Measurements from ENCODE around the gene MPP7.
A peak's percentile ranks its signal among the peaks of the same experiment; 100 is the strongest.
"Not testable (repeated sequence)": the region's sequence is repeated elsewhere in the genome, so short reads cannot be mapped to it uniquely, and the experiment has no call there.

The MPP7 gene

DNA sequence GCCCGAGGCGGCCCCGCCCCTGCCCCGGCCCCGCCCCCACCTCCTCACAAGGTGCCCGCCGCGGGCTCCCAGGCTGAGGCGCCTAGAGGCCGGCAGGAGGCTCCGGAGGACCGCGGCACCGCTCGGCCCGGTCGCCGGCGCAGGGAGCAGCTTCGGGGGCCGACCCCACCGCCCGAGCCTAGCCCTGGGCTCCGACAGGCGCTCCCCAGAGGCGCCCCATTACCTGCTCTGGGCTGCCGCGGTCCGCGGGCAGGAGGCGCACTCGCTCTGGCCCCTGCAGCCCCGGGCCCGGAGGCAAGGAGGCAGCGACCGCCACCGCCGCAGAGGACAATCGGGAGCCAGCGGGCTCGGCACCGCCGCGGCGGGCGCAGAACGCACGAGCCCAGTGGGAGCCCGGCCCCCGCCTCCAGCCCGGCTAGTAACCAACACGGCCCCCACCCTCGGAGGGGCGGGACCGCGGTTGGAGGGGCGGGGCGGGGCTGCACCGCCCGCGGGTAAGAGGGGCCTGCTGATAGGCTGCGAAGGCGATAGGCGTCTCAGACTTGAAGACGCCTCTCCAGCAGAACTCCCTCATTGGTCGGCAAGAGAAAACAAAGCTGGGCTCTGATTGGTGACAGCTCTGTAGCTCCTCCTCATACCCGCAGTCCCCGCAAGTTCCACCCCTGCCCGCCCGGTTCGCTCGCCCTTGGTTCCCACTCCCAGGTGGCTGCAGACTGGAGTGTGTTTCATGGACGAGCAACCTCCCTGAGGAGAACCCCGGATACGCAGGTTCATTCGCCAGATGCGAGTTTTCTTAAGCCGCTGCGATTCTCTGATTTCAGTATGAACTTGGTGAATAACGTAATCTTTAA lies at the start of gene MPP7:
Gene MPP7 (minus strand): TSS at position 427 of the 851 bp plus-strand sequence. CDS start 64,460 bp downstream, outside the sequence.
- DNase-seq (ENCODE audit: low read depth in 2 of 2), result peak; percentile 93 to 95

DNA sequence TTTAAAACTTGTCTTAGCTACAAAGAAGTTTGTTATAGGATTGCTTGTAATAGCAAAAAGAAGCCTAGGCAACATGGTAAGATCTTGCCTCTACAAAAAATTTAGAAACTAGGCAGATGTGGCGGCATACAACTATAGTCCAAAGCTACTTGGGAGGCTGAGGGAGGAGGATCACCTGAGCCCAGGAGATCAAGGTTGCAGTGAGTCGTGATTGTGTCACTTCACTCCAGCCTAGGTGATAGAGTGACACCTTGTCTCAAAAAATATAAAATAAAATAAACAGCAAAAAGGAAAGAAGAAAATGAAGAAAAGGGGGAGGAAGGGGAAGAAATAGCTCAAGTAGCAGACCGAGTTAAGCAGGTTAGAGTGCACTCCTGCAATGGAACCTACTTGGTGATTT lies 47.0 kb upstream of the MPP7 start:
- no peak for DNase-seq (ENCODE audit: low read depth in 2 of 2)

DNA sequence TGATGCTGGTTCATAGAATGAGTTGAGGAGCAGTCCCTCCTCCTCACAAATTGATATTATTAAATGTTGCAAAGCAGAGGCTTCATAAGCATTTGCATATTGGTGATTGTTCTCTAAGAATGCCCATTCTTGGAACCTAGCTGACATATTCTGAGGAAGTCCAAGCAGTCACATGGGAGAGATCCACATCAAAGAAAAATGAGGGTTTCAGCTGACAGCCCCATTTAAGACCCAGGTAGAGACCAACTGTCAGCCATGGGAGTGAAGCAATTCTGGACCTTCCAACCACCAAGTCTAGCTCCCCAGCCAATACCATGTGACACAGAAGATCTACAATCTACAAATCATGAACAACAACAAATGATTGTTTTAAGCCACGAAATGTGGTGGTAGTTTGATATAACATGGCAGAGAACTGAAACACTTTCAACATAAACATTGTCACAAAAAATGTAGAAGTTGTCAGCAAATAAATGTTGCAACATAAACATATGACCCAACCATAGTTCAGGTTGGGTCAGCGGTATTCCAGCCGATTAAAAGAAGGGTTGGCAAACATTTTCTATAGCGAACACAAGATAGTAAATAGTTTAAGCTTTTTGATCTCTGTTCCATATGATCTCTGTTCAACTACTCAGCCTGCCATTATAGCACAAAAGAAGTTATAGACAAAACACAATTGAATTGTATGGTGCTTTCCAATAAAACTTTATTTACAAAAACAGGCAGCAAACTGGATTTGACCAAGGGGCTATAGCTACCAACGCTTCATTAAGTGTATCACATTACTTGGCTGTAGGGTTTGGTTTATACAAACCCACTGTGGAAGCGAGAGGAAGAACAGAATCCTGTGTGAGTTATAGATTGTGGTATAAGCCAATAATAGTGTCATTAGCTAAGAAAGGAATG lies 41.4 kb upstream of the MPP7 start:
- DNase-seq (ENCODE audit: low read depth in 2 of 2), result no peak

DNA sequence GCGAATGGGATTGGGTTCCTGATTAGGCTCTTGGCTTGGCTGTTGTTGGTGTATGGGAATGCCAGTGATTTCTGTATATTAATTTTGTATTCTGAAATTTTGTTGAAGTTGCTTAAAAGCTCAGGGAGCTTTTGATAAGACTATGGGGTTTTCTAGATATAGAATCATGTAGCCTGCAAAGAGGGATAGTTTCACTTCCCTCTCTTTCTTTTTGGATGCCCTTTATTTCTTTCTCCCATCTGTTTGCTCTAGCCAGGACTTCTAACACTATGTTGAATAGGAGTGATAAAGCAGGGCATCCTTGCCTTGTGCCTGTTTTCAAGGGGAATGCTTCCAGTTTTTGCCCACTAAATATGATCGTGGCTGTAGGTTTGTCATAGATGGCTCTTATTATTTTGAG lies 40.4 kb upstream of the MPP7 start:
- no peak for DNase-seq (ENCODE audit: low read depth in 2 of 2)

DNA sequence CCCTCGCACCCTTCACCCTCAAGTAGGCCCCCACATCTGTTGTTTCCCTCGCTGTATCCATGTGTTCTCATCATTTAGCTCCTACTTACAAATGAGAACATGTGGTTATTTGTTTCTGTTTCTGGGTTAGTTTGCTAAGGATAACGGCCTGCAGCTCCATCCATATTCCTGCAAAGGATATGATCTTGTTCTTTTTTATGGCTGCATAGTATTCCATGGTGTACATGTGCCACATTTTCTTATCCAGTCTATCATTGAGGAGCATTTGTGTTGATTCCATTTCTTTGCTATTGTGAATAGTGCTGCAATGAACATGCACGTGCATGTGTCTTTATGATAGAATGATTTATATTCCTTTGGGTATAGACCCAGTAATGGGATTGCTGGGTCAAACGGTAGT lies 38.8 kb upstream of the MPP7 start:
- DNase-seq (ENCODE audit: low read depth in 2 of 2), result not testable (repeated sequence)

DNA sequence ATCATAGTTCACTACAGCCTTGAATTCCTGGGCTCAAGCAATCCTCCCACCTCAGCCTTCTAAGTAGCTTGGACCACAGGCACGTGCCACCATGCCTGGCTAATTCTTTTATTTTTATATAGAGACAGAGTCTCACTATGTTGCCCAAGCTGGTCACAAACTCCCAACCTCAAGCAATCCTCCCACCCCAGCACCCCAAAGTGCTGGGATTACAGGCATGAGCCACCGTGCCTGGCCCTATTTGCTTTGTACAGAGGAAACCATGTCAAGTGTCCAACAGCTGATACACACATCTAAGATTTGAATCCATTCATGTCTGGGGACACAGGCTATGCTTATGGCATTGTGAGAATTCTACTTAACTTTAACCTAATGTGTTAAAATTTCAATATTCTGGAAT lies 29.9 kb upstream of the MPP7 start:
- DNase-seq (ENCODE audit: low read depth in 2 of 2), result no peak

DNA sequence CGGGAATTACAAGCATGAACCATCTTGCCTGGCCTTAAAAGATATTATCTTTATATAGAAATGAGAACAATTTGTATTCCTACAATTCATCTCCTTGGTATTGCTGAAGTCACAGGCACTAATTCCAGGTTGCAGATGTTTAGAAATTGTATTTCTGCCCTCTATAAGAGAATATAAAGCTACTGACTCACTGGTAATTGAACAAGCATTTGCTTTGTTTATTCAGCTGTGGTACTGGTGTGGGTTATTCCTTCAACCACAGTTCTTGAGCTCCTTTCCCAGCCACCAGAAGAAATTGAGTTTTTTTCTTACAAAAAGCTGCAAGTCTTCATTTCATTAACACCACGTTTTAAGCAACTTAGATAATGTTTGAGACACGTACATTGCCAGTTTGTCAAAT lies 29.0 kb upstream of the MPP7 start:
- no peak for DNase-seq (ENCODE audit: low read depth in 2 of 2)

DNA sequence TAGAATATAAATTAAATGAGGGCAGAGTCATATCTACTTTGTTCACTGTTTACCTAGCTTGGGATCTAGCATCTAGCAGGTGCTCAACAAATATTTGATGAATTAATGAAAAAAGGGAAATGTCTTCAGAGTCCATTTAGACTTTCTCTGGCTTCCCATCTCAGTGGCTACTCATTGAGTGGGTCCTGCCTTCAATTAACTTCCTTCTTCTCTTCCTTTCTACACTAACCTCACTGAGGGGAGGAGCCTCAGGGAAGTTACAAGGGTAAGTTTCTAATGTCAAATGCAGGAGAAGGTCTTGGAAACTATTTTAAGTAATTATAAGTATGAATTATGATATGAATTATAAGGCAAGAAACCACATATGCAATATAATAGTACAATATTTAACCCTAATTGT lies 28.2 kb upstream of the MPP7 start:
- DNase-seq (ENCODE audit: low read depth in 2 of 2), result no peak

DNA sequence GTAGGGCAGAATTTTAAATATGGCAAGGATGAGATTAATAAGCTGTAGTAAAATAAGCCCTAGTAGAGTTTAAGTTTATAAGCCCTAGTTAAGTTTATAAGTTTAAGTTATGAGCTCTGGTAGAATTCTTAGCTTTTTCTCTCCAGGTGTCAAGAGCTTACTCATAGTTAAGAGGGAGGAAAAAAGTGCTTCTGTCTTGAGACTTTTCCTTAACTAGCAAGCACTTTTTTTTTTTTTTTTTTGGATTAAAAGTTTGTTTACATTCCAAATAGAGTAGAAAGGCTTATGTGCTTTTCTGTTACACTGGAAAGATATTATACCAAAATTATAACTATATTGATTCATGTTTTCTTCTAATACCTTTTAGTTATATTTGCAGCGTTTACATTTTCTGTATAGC lies 25.5 kb upstream of the MPP7 start:
- no peak for DNase-seq (ENCODE audit: low read depth in 2 of 2)

DNA sequence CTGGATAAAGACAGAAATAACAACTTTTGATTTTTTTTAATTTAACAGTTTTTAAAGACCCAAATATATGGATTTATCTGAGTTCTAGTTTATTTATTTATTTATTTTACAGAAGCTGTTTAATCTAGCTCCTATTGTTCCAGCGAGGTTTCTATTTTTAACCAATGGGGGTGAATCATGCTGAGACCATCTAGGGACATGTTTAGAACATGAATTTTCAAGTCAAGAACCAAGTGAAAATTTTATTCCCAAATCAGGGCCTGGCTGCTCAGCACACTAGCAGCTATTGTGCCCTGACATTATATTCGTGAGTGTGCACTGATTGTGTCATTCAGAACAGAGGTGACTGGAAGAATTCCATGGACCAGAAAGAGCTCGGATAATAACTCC lies 24.6 kb upstream of the MPP7 start:
- no peak for DNase-seq (ENCODE audit: low read depth in 2 of 2)

DNA sequence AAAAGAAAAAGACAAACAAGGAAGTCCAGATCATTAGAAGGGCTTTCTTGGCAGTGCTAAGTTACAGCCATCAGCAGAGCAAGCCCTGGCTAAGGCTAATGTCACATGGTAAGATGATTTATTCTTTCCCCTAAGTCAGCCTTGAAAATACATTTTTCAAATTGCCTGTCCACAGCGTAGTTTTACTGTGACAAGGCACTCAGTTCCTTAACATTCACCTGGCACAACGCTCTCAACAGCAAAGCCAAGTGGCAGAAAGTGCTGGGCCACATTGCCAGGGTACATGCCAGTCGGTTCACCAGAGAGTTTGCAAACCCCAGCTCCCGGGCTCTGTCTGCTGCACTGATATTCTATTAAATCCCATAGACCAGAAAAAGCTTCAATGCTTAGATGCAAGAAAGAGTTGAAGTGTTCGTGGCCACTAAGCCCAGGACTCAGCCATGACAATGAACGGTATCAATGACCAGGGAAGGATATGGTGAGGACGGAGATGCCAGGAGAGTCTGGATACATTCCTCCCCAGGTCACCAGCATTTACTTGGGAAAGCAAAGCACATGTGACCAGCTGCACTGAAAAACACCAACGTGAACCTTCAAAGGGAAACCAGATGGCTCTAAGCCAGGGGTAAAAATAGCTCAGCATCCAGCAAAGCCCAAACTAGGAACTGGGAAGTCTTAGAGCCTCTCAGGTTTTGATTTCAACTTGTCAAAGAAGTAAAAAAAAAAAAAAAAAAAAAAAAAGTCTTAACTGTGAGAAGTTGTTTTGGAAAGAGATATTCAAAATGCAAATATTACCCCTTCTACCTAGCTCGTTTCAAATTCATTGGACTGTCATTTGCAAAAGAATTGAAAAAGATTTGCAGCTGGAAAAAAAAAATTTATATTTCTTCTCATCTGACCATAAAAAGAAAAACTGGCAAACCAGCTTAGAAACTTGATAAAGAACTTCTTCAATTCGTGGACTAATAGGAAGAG lies 23.9 kb upstream of the MPP7 start:
- no peak for DNase-seq (ENCODE audit: low read depth in 2 of 2)

DNA sequence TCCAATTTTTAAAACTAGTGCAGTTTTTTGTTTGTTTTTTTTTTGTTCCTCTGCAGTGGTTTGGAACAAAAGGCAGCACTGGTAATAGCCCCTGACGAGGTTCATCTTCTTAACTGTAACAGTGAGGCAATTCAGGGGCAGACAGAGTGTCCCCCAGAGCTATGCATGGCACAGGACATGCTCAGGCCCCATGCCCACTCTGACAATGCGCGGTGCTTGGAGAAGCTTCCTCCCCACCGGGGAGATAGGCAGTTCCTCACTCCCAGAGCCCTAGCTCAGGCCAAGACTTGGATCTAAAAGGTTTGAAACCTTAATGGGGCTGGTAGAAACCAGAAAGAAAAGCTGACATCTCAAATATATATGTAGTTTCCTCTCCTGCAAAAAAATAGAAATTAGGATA lies 17.9 kb upstream of the MPP7 start:
- no peak for DNase-seq (ENCODE audit: low read depth in 2 of 2)

DNA sequence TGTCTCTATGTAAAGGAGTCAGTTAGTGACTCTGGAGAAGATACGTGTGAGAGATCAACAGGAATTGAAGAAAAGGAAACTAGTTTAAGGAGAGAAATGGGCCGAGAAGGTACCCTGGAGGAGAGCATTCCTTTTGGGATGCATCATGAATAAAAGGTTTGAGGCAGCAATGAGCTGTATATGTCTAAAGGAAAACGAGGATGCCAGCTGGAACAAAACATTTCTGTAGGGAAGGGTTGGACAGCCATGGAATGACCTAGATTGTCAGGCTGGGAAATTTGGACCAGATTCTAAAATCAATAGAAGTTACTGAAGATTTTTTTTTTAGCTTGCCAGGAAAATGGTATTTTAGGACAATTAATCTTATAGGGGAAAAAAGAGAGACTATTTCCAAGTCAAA lies 17.2 kb upstream of the MPP7 start:
- no peak for DNase-seq (ENCODE audit: low read depth in 2 of 2)

DNA sequence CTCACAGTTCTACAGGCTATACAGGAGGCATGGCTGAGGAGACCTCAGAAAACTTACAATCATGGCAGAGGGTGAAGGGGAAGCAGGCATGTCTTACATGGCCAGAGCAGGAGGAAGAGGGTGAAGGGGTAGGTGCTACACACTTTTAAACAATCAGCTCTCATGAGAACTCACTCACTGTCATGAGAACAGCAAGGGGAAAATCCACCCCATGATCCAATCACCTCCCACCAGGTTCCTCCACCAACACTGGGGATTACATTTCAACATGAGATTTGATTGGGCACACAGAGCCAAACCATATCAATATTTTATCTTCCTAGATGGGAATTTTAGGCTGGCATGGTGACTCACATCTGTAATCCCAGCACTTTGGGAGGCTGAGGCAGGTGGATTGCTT lies 16.2 kb upstream of the MPP7 start:
- DNase-seq (ENCODE audit: low read depth in 2 of 2), result not testable (repeated sequence)

DNA sequence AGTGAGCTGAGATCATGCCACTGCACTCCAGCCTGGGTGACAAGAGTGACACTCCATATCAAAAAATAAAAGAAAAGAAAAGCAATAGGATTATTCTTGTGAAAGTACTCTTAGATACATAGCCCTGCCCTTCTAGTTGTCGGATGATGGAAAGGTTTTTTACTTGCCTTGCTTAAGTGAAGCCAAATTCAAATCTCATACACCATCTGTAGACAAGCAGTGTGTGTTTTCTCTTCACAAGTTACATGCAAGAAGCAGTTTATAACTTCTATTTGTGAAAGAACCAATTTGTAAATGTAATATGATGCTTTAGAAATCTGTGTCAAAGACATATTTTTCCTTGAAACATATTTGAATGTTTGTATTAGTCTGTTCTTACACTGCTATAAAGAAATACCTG lies 15.8 kb upstream of the MPP7 start:
- DNase-seq (ENCODE audit: low read depth in 2 of 2), result no peak

DNA sequence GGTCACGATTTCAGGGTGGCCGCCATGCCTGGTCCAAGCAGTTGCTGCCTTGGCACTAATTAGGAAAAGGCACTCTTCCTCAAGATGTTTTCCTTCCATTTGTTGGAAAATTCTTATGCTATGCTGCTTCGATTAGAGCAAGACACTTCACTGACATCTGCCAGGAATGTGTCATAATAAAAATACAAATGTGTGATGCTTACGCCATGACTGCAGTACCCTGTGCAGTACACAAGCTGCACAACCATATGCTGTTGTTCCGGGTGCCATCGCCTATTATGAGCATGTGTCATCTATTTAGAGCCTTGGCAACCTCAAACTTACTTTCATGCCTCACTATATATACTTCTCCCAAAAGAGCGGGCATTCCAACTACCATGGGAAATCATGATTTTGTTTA lies 14.9 kb upstream of the MPP7 start:
- DNase-seq (ENCODE audit: low read depth in 2 of 2), result no peak

DNA sequence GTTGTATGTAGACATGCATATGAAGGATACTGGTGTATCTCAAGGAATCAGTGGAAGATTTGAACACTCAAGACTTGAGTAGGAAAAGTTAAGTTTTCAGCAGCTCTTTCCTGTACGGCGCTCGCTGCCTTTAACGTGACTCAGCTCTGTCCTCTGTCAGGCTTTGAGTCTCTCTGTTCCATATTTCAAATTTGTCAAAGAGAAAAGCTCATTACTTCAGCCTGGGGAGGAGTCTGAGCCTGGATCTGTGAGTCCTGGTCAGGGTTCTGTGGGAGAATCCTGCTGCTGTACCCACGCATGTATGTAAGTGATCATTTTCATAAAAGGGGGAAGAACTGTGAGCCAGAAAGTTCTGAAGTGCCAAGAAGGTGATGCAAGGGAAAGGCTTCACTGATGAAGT lies 13.8 kb upstream of the MPP7 start:
- no peak for DNase-seq (ENCODE audit: low read depth in 2 of 2)

DNA sequence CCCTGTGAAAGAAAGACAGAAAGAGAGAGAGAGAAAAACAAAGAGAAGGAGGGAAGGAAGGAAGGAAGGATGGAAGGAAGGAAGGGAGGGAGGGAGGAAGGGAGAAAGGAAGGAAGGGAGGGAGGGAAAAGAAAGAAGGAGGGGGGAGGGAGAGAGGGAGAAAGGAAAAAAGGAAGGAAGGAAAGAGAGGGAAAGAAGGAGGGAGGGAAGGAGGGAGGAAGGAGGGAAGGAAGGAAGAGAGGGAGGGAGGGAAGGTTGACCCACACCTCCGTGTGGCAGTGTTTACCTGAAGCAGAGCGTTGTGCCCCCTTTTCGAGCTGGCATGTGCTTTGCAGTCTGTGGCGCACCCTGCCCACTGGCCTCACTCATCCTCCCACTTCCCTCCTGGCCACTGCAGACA lies 12.3 kb upstream of the MPP7 start:
- DNase-seq (ENCODE audit: low read depth in 2 of 2), result no peak

DNA sequence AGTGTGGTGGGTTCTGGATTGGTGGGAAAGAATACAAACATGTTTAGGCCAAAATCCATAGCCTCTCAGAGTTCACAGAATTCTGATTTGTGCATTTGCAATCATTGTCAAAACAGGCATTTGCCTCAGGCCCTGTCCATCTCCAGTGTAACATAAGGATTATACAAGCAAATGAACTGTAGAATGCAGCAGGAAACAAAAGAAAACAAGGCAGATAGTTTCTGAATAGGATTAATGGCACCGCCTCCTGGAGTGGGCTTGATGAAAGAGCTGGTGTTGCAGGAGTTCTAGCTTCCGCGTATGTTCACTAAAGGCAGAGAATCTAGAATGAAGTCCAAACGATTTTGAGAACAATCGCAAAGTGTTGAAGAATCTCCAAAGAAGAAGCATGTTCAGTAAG lies 11.3 kb upstream of the MPP7 start:
- DNase-seq (ENCODE audit: low read depth in 2 of 2), result no peak

DNA sequence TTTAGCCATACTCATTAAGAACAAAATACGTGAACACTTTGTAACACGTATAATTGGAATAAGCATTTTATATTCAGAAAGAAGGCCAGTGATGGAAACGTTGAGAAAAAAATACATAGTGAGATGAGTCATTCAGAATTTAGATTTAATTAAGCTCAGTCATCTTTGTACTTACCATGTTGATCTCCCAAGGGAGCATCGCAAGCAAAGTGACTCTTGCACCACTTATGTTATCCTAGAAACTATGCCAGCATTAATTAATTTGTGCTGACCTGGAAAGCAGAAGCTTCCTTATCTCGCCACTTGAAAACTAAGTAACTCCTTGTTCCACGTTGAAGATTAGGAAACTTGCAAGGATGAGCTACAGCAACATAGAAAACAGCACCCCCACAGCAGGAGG lies 9.7 kb upstream of the MPP7 start:
- no peak for DNase-seq (ENCODE audit: low read depth in 2 of 2)

DNA sequence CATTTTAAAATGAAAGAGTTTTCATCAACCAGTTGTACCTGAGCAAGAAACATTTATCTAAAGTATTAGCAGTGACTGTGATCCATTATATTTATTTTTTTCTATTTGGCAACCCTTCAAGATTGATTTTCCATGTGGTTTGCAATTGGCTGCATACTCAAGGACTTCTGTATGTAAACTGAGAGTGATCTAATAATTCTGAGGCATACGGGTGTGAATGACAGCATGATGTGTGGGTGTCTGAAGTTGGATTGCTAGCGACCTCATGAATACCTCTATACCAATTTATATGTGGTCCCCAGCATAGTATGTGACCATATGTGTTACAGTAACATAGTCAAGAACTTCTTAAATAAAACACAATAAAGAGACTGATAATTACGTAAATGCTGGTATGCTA lies 8.2 kb upstream of the MPP7 start:
- no peak for DNase-seq (ENCODE audit: low read depth in 2 of 2)

DNA sequence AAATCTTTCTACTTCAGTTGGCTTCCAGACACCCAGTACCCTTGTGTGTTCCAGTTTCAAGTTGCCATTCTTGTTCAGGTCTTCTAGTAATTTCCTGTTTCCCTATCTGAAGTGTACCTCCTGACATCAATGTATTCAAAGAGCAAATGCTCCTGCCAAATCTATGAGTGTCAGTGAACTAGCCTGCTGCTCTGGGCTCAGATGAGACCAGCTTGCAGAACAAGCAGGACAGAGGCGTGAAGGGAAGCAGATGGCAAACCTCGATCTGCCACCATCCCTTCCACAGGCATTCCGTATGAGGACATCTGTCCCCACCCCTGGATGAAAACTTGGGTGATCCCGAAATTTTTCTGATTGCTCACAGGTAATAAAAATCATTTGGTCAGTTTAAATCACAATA lies 4.4 kb upstream of the MPP7 start:
- no peak for DNase-seq (ENCODE audit: low read depth in 2 of 2)
